ENCODE data around the gene OCA2.

OCA2 gene

GRCh38 chr15:27872355-27872754, 226.8 kb downstream of the OCA2 start:
- no peak overlapping the region for H3K4me3 ChIP-seq (replicated peaks in 1 of 2; ENCODE audit: low read depth in 2 of 2, low read length in 2 of 2)
- DNase-seq (ENCODE audit: low read depth in 2 of 2) = no peak
- no peak for TF ChIP-seq CTCF (IDR thresholded peaks at IDR 0.05; ENCODE audit: low read depth, low read length)

GRCh38 chr15:27871902-27872260, 227.2 kb downstream of the OCA2 start:
- no peak for DNase-seq (ENCODE audit: low read depth in 2 of 2)
- no peak for TF ChIP-seq CTCF (IDR thresholded peaks at IDR 0.05; ENCODE audit: low read depth, low read length)
- H3K4me3 ChIP-seq (replicated peaks in 1 of 2; ENCODE audit: low read depth in 2 of 2, low read length in 2 of 2) = no peak overlapping the region

- no peak overlapping the region for H3K4me3 ChIP-seq (replicated peaks in 1 of 2; ENCODE audit: low read depth in 2 of 2, low read length in 2 of 2)
- DNase-seq (ENCODE audit: low read depth in 2 of 2) = no peak
- TF ChIP-seq CTCF (IDR thresholded peaks at IDR 0.05; ENCODE audit: low read depth, low read length) = no peak
Observed at GRCh38 chr15:27871078-27871901, 227.8 kb downstream of the OCA2 start.

- no peak for TF ChIP-seq CTCF (IDR thresholded peaks at IDR 0.05; ENCODE audit: low read depth, low read length)
- no peak overlapping the region for H3K4me3 ChIP-seq (replicated peaks in 1 of 2; ENCODE audit: low read depth in 2 of 2, low read length in 2 of 2)
Observed at GRCh38 chr15:27870320-27870719, 228.8 kb downstream of the OCA2 start.

GRCh38 chr15:27869697-27870281, 229.3 kb downstream of the OCA2 start:
- H3K4me3 ChIP-seq (replicated peaks in 1 of 2; ENCODE audit: low read depth in 2 of 2, low read length in 2 of 2) = no peak overlapping the region
- no peak for TF ChIP-seq CTCF (IDR thresholded peaks at IDR 0.05; ENCODE audit: low read depth, low read length)
- no peak for DNase-seq (ENCODE audit: low read depth in 2 of 2)

More at GRCh38 chr15:27870320-27870719, 228.8 kb downstream of the OCA2 start:
- DNase-seq (ENCODE audit: low read depth in 2 of 2) = no peak

- TF ChIP-seq CTCF (IDR thresholded peaks at IDR 0.05; ENCODE audit: low read depth, low read length) = no peak
- no peak overlapping the region for H3K4me3 ChIP-seq (replicated peaks in 1 of 2; ENCODE audit: low read depth in 2 of 2, low read length in 2 of 2)
- DNase-seq (ENCODE audit: low read depth in 2 of 2) = no peak
Observed at GRCh38 chr15:27868828-27869404, 230.2 kb downstream of the OCA2 start.

Measured in cardiac fibroblast (primary cell).